ENCODE measurements around the gene GRK5. TPM values are rescaled to one million over a fixed set of nuclear protein-coding genes. Genes with fewer than 3 reads are reported as not detected.

The GRK5 gene
- total RNA-seq, 1 experiment from 2014 or later: 0.82 TPM

GRCh38 chr10:119422682-119423509, 215.5 kb downstream of the GRK5 start:
- intact Hi-C loops (cut with micrococcal nuclease): no loop called here
- BruUV-seq (replicated peaks): no TSS peak
- no peak for DNase-seq (ENCODE audit: unreplicated experiment)
- H3K4me3 Mint-ChIP-seq (ENCODE audit: unreplicated experiment): no peak overlapping the region
- H3K9me3 Mint-ChIP-seq (ENCODE audit: unreplicated experiment): no peaks in the 10 kb centered on the region
- no peaks in the 10 kb centered on the region for H3K27me3 Mint-ChIP-seq (ENCODE audit: insufficient read depth, unreplicated experiment)
- H3K4me1 Mint-ChIP-seq (ENCODE audit: insufficient read depth, unreplicated experiment): no peaks in the 10 kb centered on the region
- H3K27ac Mint-ChIP-seq (ENCODE audit: low read depth, unreplicated experiment): no peak overlapping the region
- POLR2A ChIA-PET: interaction anchor here (0.7 kb wide), 1 partner anchor 227 kb away, joined by 4 read pairs; no protein-coding TSS in a partner anchor
- CTCF ChIA-PET: interaction anchor here (0.7 to 2.3 kb wide), 5 partner anchors 23 to 258 kb away, joined by 3 to 11 read pairs (median 4); partner anchors contain the start of gene GRK5
- H3K36me3 Mint-ChIP-seq (ENCODE audit: insufficient read depth, unreplicated experiment): no peaks in the 10 kb centered on the region
- no peak for TF ChIP-seq CTCF (IDR thresholded peaks at IDR 0.05; ENCODE audit: unreplicated experiment)

- Mint-ChIP-seq H3K4me3 (ENCODE audit: unreplicated experiment) (no peak overlapping the region), H3K27me3 (ENCODE audit: insufficient read depth, unreplicated experiment) (no peaks in the 10 kb centered on the region), H3K36me3 (ENCODE audit: insufficient read depth, unreplicated experiment) (no peaks in the 10 kb centered on the region), H3K9me3 (ENCODE audit: unreplicated experiment) (no peaks in the 10 kb centered on the region), H3K27ac (ENCODE audit: low read depth, unreplicated experiment) (no peak overlapping the region), H3K4me1 (ENCODE audit: insufficient read depth, unreplicated experiment) (no peaks in the 10 kb centered on the region)
- no peak for TF ChIP-seq CTCF (IDR thresholded peaks at IDR 0.05; ENCODE audit: unreplicated experiment)
- DNase-seq (ENCODE audit: unreplicated experiment): no peak
- ChIA-PET CTCF (interaction anchor here (0.6 to 2.2 kb wide), 5 partner anchors 12 to 259 kb away, joined by 3 to 11 read pairs (median 3); no protein-coding TSS in a partner anchor), POLR2A (interaction anchor here (0.7 kb wide), 1 partner anchor 228 kb away, joined by 4 read pairs; no protein-coding TSS in a partner anchor)
- intact Hi-C loops (cut with micrococcal nuclease): no loop called here
- no TSS peak for BruUV-seq (replicated peaks)
Observed at GRCh38 chr10:119423510-119424257, 216.3 kb downstream of the GRK5 start.

GRCh38 chr10:119424258-119424975, 217.0 kb downstream of the GRK5 start:
- Mint-ChIP-seq H3K4me3 (ENCODE audit: unreplicated experiment) (no peak overlapping the region), H3K27ac (ENCODE audit: low read depth, unreplicated experiment) (no peak overlapping the region)
- POLR2A ChIA-PET: no interaction called here

More at GRCh38 chr10:119424258-119424975, 217.0 kb downstream of the GRK5 start:
- no peak for DNase-seq (ENCODE audit: unreplicated experiment)
- no peak for TF ChIP-seq CTCF (IDR thresholded peaks at IDR 0.05; ENCODE audit: unreplicated experiment)
- H3K9me3 Mint-ChIP-seq (ENCODE audit: unreplicated experiment): no peaks in the 10 kb centered on the region
- CTCF ChIA-PET: interaction anchor here (0.6 to 1.6 kb wide), 3 partner anchors 11 to 283 kb away, joined by 3 to 4 read pairs (median 3); no protein-coding TSS in a partner anchor
- no peaks in the 10 kb centered on the region for H3K4me1 Mint-ChIP-seq (ENCODE audit: insufficient read depth, unreplicated experiment)
- H3K36me3 Mint-ChIP-seq (ENCODE audit: insufficient read depth, unreplicated experiment): no peaks in the 10 kb centered on the region
- BruUV-seq (replicated peaks): no TSS peak
- intact Hi-C loops (cut with micrococcal nuclease): no loop called here
- no peaks in the 10 kb centered on the region for H3K27me3 Mint-ChIP-seq (ENCODE audit: insufficient read depth, unreplicated experiment)
